ENCODE measurements around the gene AMIGO3.

- no peak for TF ChIP-seq CTCF (IDR thresholded peaks at IDR 0.05; ENCODE audit: insufficient read depth, low read length, poor library complexity, severe bottlenecking)
- TF ChIP-seq EZH2phosphoT487 (conservative IDR thresholded peaks at IDR 0.05; ENCODE audit: low read length): no peak
Measured at GRCh38 chr3:49712166-49712565, 7.3 kb downstream of the AMIGO3 start.

Data from SU-DHL-6 (cell line).